GDM1 (cell line): ENCODE results near the gene GALNT8.
"Not testable (repeated sequence)": the region's sequence is repeated elsewhere in the genome, so short reads cannot be mapped to it uniquely, and the experiment has no call there.

Source experiments
- DNase-seq: peaks from one replicate; lab custom pipeline; 2025; lab: John Stamatoyannopoulos, UW

The GALNT8 gene

DNA sequence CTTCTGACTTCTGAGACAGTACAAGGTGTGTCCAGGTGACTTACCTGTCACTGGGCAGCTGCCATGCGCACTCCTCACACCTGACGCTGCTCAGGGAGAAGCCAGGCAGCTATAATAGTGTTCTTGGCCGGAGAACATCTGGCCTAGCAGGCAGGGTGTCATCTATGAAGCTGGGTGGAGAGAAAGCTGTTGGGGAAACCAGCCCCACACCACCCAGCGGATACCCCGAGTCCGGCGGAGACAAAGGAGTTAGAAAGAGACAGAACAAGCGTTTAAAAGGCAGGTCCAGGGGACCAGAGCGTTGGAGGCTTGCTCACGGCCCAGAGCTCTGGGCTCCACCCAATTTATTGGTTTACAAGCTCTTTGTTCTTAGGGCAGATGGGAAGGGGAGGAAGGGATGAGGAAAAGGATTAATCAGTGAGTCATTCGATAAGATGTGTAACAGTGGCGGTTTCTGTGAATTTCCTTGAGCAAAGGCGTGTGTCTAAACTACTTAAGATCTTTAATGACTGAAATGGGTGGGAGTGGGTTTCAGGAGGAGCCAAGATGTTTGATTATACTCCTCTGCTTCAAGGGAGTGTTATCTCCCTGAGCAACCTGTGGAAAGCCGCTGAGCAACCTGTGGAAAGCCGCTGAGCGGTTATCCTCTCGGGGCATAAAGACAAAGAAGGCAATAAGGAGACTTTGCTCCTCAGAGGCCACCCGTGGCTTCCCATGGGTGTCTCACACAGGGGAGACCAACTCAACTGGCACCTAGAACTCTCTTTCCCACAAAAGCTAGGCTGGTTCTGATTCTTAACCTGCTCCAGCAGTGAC, at the start of gene GALNT8:
Gene GALNT8 (plus strand): TSS at position 580 of the 816 bp plus-strand sequence. CDS start 278 bp downstream, outside the sequence.
- DNase-seq, result no peak

DNA sequence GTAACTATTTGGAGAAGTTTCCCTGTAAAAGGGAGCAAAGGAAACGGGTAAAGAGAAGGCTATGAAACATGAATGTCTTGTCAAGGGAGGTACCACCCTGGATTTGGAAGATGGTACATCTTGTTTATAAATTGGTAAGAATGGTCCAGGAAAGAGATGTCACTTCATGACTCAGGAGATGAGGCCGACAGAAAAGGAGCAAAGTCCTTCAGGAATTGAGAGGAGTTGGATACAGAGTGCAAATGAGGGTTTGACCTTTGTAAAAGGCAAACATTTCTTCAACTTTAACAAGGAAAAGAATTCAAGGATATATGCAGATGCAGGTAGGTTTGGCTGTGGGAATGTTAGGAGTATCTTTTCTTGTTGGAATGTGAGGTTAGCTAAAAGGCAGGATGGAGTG, 40.5 kb upstream of the GALNT8 start:
- DNase-seq, result no peak

DNA sequence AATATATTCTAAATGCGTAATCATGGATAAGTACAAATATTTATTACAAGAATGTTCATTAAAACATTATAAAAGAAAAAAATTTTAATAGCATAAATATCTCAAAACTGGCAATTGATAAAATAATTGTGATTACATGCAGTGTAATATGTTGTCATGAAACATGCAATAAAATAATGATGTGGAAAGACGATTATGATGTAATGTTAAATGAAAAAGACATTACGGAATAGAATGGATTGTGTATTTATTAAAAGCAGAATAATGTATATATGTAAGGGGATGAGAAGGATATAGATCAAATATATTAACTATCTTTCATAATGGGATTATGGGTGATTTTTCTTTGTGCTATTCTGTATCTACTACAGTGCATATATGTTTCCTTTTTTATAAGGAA, 38.5 kb upstream of the GALNT8 start:
- no peak for DNase-seq

- DNase-seq, result no peak
Observed at GRCh38 chr12:4685317-4685716, 34.9 kb upstream of the GALNT8 start.

DNA sequence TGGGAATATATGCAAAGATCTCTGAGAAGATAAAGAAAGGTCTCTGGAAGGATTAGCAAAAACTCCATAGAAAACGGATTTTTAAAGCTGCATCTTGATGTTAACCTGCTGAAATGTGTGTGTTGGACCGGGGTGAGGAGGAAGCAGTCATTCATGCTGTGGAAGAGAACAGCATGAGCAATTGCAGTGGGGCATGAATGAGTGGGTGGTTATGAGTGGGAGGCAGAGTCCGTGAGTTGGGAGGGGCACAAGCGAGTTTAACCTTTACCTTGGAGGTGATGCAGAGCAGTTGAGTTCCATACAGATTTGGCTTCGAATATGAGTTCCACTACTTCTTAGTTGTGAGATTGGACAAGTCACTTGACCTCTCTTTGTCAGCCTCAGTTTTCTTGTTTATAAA, 29.4 kb upstream of the GALNT8 start:
- DNase-seq, result no peak

DNA sequence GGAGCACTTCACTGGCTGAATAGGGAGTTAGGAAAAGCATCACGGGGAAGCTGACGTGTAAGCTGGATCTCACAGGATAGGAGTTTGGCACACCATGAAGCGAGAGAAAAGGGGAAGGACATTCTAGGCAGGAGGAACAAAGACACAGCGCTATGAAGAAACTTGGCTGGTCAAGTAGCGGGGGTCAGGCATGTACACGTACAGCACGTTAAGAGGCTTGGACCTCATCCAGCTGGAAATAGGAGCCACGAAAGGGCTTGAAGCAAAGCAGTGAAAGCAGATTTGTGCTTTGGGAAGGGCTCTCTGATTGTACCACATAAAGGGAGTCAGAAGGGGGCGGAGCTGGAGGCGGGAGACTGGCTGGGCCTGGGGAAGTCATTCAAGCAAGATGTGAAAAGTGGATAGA, 19.6 kb upstream of the GALNT8 start:
- no peak for DNase-seq

DNA sequence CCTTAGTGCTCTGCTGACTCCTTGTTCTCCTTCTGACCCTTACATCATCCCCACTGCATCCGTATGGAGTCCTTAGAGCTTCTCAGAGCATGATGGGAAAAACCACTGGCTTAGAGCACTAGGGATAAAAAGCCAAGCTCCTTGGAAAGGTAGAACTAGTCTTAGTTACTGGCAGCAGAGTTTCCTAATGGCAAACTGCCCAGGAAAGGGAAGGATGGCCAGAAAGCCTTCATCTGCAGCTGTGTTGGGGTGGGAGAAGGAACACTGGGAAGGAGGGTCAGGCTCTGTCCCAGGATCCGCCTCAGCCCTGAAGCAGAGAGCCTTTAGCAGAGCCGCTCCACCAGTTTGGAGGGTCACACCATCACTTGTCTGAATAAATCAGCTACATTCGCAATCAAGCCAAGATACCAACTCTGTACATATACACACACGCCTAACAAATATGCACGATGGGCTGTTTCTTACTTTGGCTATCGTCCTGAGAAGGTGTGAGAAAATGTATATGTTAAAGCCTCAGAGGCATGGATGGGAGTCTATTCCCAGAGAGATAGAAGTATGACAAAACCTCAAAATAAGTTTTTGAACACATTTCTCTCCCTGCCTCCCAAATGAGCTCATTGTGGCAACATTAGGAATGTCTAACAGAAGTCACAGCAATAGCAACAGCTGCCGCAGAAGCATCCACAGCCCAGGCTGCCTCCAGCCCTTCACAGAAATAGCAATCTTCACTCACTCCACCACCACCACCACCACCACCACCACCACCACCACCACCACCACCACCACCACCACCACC, 18.6 kb upstream of the GALNT8 start:
- no peak for DNase-seq

- DNase-seq, result no peak
Observed at GRCh38 chr12:4703676-4704075, 16.5 kb upstream of the GALNT8 start.

- no peak for DNase-seq
Observed at GRCh38 chr12:4705824-4706223, 14.4 kb upstream of the GALNT8 start.

DNA sequence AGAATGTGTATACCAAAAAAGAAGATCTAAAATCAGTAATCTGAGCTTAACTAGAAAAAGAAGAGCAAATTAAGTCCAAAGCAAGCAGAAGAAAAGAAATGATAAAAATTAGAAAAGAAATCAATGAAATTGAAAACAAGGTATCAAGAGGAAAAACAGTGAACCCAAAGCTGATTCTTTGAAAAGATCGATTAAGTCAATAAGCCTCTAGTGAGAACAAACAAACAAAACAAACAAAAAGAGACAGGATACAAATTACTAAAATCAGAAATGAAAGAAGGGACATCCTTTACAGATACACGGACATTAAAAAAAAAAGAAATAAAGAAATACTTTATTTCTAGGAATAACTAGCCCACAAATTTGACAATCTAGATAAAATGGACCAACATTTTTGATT, 12.9 kb upstream of the GALNT8 start:
- no peak for DNase-seq

GRCh38 chr12:4710113-4710512, 10.1 kb upstream of the GALNT8 start:
- DNase-seq, result no peak

GRCh38 chr12:4714879-4715278, 5.3 kb upstream of the GALNT8 start:
- no peak for DNase-seq

GRCh38 chr12:4717806-4718205, 2.4 kb upstream of the GALNT8 start:
- DNase-seq, result no peak

- no peak for DNase-seq
Observed at GRCh38 chr12:4720637-4720995, 416 bp downstream of the GALNT8 start.

- DNase-seq, result not testable (repeated sequence)
Observed at GRCh38 chr12:4721587-4721986, 1.4 kb downstream of the GALNT8 start.

- DNase-seq, result no peak
Observed at GRCh38 chr12:4723226-4723625, 3.0 kb downstream of the GALNT8 start.

GRCh38 chr12:4725057-4725456, 4.9 kb downstream of the GALNT8 start:
- no peak for DNase-seq

- no peak for DNase-seq
Observed at GRCh38 chr12:4734625-4735340, 14.6 kb downstream of the GALNT8 start.

DNA sequence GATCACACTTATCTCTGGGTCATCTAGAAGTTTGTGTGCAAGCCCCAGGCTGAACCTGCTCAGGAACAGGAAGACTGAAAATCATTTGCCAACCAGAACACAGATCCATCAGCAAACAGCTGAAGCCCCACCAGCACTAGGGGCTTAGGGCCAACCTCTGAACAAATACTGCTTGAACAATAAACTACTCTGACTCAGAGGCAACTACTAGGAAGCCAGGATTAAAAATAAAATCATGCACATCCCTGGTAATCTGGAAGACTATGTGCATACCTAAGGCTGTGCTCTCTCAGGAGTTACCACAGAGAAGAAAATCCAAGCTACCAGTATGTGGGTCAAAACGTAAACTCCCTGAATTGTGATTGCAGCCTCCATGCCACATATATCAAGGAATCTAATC, 15.9 kb downstream of the GALNT8 start:
- DNase-seq, result no peak

GRCh38 chr12:4738541-4738940, 18.3 kb downstream of the GALNT8 start:
- no peak for DNase-seq

GRCh38 chr12:4742416-4742970, 22.3 kb downstream of the GALNT8 start:
- no peak for DNase-seq

DNA sequence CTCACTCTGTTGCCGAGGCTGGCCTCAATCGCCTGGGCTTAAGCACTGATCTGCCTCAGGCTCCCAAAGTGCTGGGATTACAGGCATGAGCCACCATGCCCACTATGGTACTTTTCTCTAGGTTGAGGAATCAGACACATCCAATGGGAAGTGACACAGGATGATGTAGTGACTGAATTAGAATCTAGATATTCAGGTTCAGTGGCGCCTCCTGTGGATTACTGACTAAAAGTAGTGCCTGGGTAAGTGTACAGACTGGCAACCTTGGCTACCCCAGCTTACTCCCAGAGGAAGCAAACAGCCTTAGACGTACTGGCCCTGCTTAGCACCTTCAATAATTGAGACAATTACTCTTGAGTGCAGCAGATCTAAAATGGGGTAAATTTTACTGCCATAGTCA, 22.8 kb downstream of the GALNT8 start:
- DNase-seq, result no peak
